GM18502 (cell line): ENCODE measurements around the gene PRXL2B.

ENCODE experiments used
- ATAC-seq: cut with Tn5 transposase; IDR thresholded peaks from one replicate; pipeline ENCODE4 v1.9.1; 2021; ENCODE audit warnings: mild to moderate bottlenecking; ENCODE audit not compliant: unreplicated experiment, poor library complexity

Gene PRXL2B

GRCh38 chr1:2583331-2583791 is 3.2 kb upstream of the PRXL2B start:
- no peak for ATAC-seq

DNA sequence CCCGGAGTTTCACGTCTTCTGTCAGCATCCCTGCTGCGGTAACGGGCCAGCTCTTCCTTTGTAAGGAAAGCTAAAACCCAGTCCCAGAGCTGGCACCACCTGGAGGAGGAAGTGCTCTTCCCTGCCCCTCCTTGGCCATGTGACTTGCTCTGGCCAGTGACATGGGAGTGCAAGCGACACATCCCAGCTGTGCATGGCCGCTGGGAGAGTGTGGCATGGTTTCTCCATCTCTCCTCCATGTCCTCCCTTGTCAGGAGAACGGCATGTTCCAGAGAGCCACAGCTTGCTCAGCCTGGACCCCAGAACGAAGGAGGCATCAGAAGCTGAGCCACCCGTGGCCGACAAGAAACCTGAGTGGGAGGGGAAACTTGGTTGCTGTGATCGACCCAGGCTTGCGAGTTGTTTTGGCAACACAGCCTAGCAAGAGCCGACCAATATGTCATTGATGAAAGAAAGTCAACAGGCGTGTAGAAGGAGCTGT is 2.7 kb upstream of the PRXL2B start:
- ATAC-seq, result no peak

DNA sequence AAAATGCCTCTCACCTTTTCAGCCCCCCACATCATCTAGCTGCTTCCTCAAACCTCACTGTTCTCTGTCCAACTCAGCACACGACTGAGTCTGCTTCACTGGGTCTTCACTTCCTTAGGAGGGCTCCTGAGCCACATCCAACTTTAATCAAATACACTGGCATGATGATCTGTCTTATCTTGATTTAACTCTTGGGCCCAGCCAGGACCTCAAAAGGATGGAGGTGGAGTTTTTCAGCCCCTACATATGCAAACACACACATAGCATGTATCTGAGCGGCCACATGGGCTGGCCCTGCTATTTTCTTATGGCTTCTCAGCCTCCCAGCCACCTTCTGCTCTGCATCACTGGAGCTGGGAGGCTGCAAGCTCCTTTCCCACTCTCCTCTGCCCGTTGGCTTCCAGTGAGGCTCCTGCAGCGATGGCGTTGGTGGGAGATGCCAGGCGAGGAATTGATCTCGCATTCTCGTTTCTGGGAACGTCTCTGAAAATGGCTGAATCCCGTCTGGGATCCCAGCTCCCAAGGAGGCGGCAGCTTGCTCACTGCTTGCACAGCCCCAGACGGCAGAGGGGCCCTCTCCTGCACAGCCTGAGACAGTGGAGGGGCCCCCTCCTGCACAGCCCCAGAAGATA is 1.8 kb upstream of the PRXL2B start:
- ATAC-seq, result no peak

GRCh38 chr1:2585318-2586092 is 1.1 kb upstream of the PRXL2B start:
- peak; percentile 41 for ATAC-seq

GRCh38 chr1:2587071-2587859 is 688 bp downstream of the PRXL2B start:
- no peak for ATAC-seq

DNA sequence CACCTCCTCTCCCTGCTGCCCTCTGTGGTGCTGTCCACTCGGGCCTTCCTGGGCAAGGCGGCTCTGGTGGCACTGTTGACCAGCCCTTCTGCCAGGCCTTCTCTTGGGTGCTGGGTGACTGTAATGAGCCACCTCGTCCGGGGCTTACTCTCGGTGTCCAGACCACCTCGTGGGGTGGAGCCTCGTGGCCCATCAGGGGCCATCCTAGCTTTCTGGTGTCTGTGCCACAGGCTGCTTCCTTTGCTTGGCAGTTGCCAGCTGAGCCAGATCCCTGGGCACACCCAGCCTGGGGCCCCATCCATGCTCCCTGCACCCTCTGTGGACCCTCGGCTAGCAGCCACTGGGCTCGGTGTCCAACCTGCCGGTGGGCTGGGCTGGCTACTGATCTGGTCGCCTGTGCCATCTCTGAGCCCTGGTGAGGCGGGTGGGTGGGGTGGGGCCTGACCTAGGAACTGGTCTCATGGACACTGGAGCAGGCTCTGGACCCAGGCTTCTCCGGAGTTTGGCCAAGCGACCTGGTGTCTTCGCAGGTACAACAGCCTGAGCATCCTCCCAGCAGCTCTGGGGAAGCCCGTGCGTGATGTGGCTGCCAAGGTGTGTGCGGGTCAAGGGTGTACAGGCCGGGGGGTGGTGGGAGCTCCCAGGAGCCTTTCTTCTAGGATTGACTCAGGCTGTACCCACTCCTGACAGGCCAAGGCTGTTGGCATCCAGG is 1.4 kb downstream of the PRXL2B start:
- no peak for ATAC-seq

DNA sequence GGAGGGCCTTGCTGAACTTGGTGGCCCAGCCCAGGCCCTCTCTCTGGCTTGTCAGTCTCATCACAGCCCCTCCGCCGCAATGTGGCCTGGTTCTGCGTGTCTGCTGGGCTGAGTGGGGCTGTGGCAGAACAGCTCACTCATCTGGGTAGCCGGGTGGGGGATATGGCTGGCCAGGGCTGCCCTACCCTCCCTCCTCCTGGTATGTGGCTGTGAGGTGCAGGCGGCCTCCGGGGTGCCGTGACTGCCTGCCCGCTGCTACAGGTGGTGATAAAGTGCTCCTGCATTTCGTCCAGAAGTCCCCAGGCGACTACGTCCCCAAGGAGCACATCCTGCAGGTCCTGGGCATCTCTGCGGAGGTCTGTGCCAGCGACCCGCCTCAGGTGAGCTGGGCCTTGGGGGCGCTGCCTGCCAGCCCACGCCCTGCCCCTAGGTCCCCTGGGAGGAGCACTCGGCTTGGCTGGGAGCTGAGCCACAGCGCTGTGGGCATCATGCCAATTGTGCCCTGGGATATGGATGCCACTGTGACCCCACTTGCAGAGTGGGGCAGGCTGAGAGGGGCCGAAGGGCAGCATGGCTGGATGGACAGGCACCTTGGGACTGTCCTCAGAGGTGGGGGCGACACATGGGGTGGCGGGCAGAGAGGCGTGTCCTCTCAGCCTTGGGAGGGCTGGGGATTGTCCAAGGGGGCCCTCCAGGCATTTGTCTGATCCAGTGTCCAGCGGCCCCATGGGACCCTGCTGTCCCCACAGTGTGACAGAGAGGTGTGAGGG is 2.3 kb downstream of the PRXL2B start:
- ATAC-seq, result no peak

DNA sequence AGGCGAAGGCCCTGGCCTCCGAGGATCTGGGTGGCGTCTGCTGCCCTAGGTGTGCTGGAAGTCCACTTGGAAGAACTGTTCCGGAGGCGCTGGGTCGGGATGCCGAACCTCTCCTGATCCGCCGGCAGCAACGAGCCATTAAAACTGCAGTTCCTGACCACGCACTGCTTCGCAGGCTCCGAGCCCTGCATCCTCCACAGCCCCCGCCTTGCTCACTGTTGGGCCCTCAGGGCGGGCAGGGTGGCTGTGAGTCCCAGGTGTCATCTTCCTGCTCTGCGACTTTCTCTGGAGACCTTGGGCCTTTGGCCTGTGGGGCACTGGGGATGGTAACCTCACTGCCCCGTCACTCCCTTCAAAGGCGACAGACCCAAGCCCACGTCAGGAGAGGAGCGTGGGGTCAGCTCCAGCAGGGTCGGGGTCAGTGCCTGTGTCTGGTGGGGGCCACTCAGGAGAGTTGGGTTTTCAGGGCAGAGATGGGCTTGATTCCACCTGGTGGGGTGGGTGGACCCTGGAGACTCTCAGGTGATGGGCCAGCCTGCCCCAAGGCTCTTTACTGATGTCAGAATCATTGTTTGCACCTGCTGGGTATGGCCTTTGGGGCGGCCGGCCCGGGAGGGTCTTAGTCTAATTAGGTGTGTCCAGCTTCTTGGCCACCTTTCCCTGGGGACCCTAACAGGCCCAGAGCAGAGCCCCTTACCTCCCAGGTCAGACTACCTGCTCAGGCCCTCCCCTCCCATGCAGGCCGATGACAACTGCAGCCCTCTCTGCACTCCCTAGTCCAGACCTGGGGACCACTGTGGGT is 3.1 kb downstream of the PRXL2B start:
- no peak for ATAC-seq

DNA sequence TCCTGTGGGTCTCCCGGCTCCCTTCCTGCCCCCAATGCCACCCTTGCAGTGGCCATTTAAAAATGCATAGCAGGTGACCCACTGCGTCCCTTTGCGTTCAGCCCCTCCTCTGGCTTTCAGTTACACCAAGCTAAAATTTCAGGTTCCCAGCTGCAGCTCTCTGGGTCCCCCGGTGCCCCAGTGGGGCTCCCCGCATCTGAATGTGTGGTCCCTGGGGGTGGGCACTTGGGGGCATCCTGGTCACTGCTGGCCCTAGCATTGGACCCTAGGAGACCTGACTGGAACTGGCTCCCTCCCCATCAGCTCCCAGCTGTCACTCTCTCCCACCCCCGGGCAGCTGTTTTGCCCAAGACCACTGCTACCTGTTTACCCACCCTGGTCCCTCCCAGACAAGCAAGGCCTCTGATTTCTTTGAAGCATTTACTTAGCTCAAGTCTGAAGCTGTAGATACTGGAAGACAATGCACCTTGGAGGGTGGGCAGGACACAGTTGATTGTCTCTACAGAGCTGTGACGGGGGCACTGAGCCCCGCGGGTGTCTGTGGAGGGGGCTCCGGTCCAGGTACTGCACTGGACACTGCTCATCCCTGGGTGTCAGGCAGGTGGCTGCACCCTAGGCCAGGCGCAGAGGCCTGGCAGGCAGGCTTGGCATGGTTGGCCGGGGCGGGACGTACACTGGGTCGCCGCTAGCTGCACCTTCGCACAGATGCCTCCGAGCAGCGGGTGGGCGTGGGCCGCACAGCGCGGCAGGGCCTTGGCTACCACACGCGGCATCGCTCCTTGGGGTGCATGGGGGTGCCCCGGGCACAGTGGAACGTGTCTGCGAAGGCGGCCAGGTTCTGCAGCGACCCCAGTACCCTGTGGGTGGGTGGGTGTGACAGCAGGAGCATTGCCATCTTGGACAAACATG is 3.9 kb downstream of the PRXL2B start:
- ATAC-seq, result no peak

GRCh38 chr1:2591233-2591580 is 4.6 kb downstream of the PRXL2B start:
- ATAC-seq, result no peak

DNA sequence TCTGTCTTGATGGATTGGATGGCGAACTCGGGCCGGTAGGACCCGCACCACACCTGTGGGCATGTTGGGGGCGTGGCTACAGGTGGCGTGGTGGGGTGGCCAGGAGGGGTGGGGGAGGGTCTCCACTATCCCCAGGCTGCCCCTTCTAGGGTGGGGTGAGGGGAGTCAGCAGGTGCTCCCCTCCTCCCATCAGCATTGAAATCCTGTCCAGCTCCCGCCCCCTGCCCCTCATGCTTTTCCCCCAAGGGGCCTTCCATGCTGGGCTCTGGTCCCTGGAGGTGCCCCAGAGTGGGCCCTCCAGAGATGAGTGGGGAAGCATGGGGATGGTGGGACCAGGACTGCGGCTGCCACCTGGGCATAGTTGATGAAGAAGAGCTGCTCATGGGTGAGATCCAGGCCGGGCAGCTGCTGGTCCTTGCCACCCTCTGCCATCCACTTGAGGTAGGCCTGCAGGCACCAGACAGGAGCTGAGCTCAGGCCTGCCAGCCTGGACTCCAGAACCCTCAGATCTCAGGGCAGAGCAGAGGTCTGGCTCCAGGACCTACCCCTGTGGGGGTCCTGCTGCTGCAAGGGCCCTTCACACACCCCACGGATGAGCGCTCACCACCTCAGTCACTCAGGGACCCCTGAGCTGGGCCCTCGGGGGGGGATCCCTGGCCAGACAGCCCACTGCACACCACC is 5.1 kb downstream of the PRXL2B start:
- ATAC-seq, result no peak

DNA sequence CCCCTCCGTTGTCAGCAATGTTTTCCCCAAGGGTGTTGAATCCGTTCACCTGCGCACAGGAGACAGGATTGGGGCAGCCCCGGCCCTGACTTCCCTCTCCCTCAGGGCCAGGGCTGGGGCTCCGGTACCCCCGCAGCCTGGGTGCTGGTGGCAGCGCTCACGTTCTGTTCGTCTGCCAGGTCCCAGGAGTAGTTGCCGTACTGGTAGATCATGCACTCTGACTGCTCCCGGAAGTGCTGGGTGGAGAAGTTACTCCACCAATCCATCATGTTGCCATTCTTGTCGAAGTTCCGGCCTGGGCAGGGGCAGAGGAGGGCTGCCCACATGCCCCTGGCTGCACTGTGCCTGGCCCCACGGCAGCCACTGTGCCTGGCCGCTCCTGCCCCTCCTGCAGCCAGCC is 6.1 kb downstream of the PRXL2B start:
- ATAC-seq, result no peak

GRCh38 chr1:2593251-2593878 is 6.8 kb downstream of the PRXL2B start:
- ATAC-seq, result no peak

DNA sequence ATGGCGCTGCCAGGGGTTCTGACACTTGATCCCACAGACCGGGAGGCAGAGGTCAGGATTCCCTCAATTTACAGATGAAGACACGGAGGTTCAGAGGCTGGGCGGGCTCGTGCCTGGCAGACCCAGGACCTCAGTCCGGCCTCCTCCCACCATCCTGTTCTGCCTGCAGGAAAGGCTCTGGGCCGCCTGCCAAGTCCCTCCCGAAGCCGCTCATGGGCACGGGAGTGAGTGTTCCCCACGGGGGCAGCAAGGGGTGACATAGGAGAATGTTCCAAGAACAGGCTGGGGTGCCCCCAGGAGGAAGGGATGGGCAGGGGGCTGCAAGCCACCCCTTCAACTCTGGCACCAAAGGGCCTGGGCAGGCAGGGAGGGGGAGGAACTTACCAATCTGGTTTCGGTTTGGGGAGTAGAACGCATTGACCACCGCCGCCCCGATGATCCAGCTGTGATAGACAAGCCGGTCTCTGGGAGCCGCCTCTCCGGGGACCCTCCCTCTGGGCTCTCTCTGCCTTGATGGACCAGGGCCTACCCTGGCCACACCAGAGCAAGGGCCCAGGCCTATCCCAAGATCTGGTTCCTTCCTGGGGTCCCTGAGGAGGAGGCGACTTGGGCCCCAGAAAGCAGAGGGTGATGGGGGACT is 7.5 kb downstream of the PRXL2B start:
- no peak for ATAC-seq

DNA sequence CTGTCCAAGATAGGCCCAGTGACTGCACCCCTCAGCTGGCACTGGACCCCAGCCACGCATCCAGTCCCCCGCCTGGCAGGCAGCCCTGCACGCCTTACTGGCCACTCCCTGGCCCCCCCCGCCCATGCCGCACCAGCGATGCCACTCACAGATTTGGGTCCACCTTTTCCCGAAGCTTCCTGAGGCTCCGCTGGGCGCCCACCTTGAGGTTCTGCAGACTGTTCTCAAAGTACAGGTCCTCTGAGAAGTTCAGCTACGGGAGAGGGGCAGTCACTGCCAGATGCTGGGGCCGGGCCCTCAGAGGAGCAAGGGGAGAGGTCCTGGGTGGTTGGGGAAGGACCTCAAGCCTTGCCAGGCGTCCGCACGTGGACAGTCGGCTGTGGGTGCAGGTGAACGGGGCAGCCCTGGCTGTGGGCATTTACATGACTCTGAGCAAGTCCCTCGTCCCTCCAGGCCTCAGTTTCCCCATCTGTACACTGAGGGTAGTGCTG is 8.1 kb downstream of the PRXL2B start:
- ATAC-seq, result no peak

GRCh38 chr1:2595261-2595811 is 8.8 kb downstream of the PRXL2B start:
- ATAC-seq, result no peak
